GM10266 (cell line): ENCODE data around the gene COX10.
A peak's percentile ranks its signal among the peaks of the same experiment; 100 is the strongest.

Experiments
- DNase-seq: peaks from one replicate; pipeline ENCODE4 v3.0.0; 2012; ENCODE audit errors: extremely low spot score
- CTCF ChIP-seq: IDR thresholded peaks from 2 replicates; pipeline ENCODE4 v1.5.1; 2012; ENCODE audit warnings: mild to moderate bottlenecking, low read depth; ENCODE audit not compliant: control insufficient read depth, insufficient read depth; ENCODE audit errors: missing control alignments

The COX10 gene

GRCh38 chr17:14104734-14105133 is 35.4 kb downstream of the COX10 start:
- no peak for TF ChIP-seq CTCF

GRCh38 chr17:14107889-14108288 is 38.6 kb downstream of the COX10 start:
- no peak for TF ChIP-seq CTCF
- no peak for DNase-seq

More at GRCh38 chr17:14104734-14105133, 35.4 kb downstream of the COX10 start:
- DNase-seq = no peak

GRCh38 chr17:14112407-14112806 is 43.1 kb downstream of the COX10 start:
- DNase-seq = no peak
- no peak for TF ChIP-seq CTCF

- DNase-seq = no peak
- TF ChIP-seq CTCF = no peak
Observed at GRCh38 chr17:14113137-14113536, 43.8 kb downstream of the COX10 start.

- TF ChIP-seq CTCF = no peak
- DNase-seq = no peak
Observed at GRCh38 chr17:14116263-14117024, 47.1 kb downstream of the COX10 start.

GRCh38 chr17:14118951-14119350 is 49.6 kb downstream of the COX10 start:
- no peak for TF ChIP-seq CTCF
- DNase-seq = peak; percentile 10

- no peak for DNase-seq
- TF ChIP-seq CTCF = no peak
Observed at GRCh38 chr17:14119546-14119945, 50.2 kb downstream of the COX10 start.
